WTC11 (cell line): ENCODE data around the gene ACVR1B. TPM values are rescaled to one million over a fixed set of nuclear protein-coding genes. Genes with fewer than 3 reads are reported as not detected.
A peak's percentile ranks its signal among the peaks of the same experiment; 100 is the strongest.

Experiments used
- ATAC-seq: fragments of 200-7000 bp; cut with Tn5 transposase; 2 replicates; pipeline ENCODE4 v1.10.0; 2021; ENCODE audit warnings: mild to moderate bottlenecking, moderate library complexity
- CTCF ChIA-PET: fragments of 300-600 bp; sonication (Branson Sonifier 250); formaldehyde crosslinking; loops from one replicate; lab custom pipeline; 2021; ENCODE audit warnings: antibody characterized with exemption; lab: Charles Lee
- POLR2A ChIA-PET: fragments of 350-600 bp; sonication (Branson Sonifier 250); formaldehyde crosslinking; loops from one replicate; lab custom pipeline; 2021; ENCODE audit warnings: antibody characterized with exemption; lab: Charles Lee
- DNase-seq: peaks from one replicate; pipeline ENCODE4 v3.0.0; 2021; ENCODE audit warnings: low spot score
- H3K27ac Mint-ChIP-seq: 2 replicates; pipeline ENCODE4 v1.8.0; 2021; ENCODE audit warnings: mixed read lengths
- H3K27me3 Mint-ChIP-seq: 2 replicates; pipeline ENCODE4 v1.8.0; 2021; ENCODE audit warnings: low read depth, mild to moderate bottlenecking, moderate library complexity, mixed read lengths
- H3K36me3 Mint-ChIP-seq: 2 replicates; pipeline ENCODE4 v1.8.0; 2021; ENCODE audit warnings: mixed read lengths
- H3K4me1 Mint-ChIP-seq: 2 replicates; pipeline ENCODE4 v1.8.0; 2022; ENCODE audit warnings: mixed read lengths
- H3K4me3 Mint-ChIP-seq: 2 replicates; pipeline ENCODE4 v1.8.0; 2021; ENCODE audit warnings: mild to moderate bottlenecking, moderate library complexity, mixed read lengths
- H3K9me3 Mint-ChIP-seq: 2 replicates; pipeline ENCODE4 v1.8.0; 2021; ENCODE audit warnings: mixed read lengths
- AFF4 ChIP-seq: sonication (generic); formaldehyde crosslinking; IDR thresholded peaks from 2 replicates; pipeline ENCODE4 v1.8.1; 2023; ENCODE audit warnings: mild to moderate bottlenecking, missing genetic modification reagents, borderline replicate concordance
- ATF2 ChIP-seq: sonication (generic); formaldehyde crosslinking; IDR thresholded peaks from 2 replicates; pipeline ENCODE4 v1.8.1; 2022; ENCODE audit warnings: low read depth, missing genetic modification reagents, borderline replicate concordance
- ATF6 ChIP-seq: sonication (generic); formaldehyde crosslinking; IDR thresholded peaks from 2 replicates; pipeline ENCODE4 v1.8.1; 2023; ENCODE audit warnings: mild to moderate bottlenecking, missing genetic modification reagents
- CTCF ChIP-seq: fragments of 200-600 bp; IDR thresholded peaks from 2 replicates; pipeline ENCODE4 v1.8.0; 2022; ENCODE audit warnings: antibody characterized with exemption
- ESRRA ChIP-seq: sonication (generic); formaldehyde crosslinking; IDR thresholded peaks from 2 replicates; pipeline ENCODE4 v1.8.1; 2022; ENCODE audit warnings: mild to moderate bottlenecking, missing genetic modification reagents, borderline replicate concordance
- GRHL2 ChIP-seq: fragments of 250-450 bp; sonication (Bioruptor Pico); IDR thresholded peaks from 2 replicates; pipeline ENCODE4 v1.8.0; 2022; ENCODE audit warnings: mild to moderate bottlenecking, moderate library complexity; ENCODE audit not compliant: insufficient replicate concordance, severe bottlenecking
- GTF2I ChIP-seq: fragments of 250-450 bp; sonication (Bioruptor Pico); conservative IDR thresholded peaks from 2 replicates; pipeline ENCODE4 v1.4.0; 2021; ENCODE audit warnings: mild to moderate bottlenecking
- HMGA2 ChIP-seq: fragments of 250-450 bp; sonication (Bioruptor Pico); IDR thresholded peaks from 2 replicates; pipeline ENCODE4 v1.4.0; 2021; ENCODE audit warnings: mild to moderate bottlenecking, moderate library complexity
- IRF2 ChIP-seq: sonication (generic); formaldehyde crosslinking; IDR thresholded peaks from 2 replicates; pipeline ENCODE4 v1.8.0; 2022; ENCODE audit warnings: low read depth, missing genetic modification reagents, borderline replicate concordance
- NR1H2 ChIP-seq: sonication (generic); formaldehyde crosslinking; IDR thresholded peaks from 2 replicates; pipeline ENCODE4 v1.9.0; 2021; ENCODE audit warnings: mild to moderate bottlenecking, moderate library complexity, missing genetic modification reagents
- NR2C2 ChIP-seq: sonication (generic); formaldehyde crosslinking; IDR thresholded peaks from 2 replicates; pipeline ENCODE4 v1.8.0; 2022; ENCODE audit warnings: mild to moderate bottlenecking, missing genetic modification reagents
- STAT6 ChIP-seq: sonication (generic); formaldehyde crosslinking; conservative IDR thresholded peaks from 2 replicates; pipeline ENCODE4 v1.8.1; 2023; ENCODE audit warnings: mild to moderate bottlenecking, low read depth, missing genetic modification reagents, moderate library complexity
- ZBTB21 ChIP-seq: sonication (generic); formaldehyde crosslinking; IDR thresholded peaks from 2 replicates; pipeline ENCODE4 v1.8.1; 2023; ENCODE audit warnings: mild to moderate bottlenecking, missing genetic modification reagents, borderline replicate concordance
- ZNF396 ChIP-seq: fragments of 250-450 bp; sonication (Bioruptor Pico); IDR thresholded peaks from 2 replicates; pipeline ENCODE4 v1.8.0; 2021; ENCODE audit warnings: mild to moderate bottlenecking, moderate library complexity, borderline replicate concordance
- ZNF423 ChIP-seq: fragments of 250-450 bp; sonication (Bioruptor Pico); IDR thresholded peaks from 2 replicates; pipeline ENCODE4 v2.1.2; 2022; ENCODE audit warnings: mild to moderate bottlenecking, moderate library complexity
- total RNA-seq: library from RNA; stranded (reverse); gene quantifications from 3 replicates; pipeline ENCODE4 v1.2.3, GENCODE V29; 2021

Gene ACVR1B
- total RNA-seq, 1 experiment from 2014 or later, result 24.1 TPM

GRCh38 chr12:51962737-51963136 is 11.2 kb downstream of the ACVR1B start:
- no peaks in the 10 kb centered on the region for H3K27me3 Mint-ChIP-seq
- CTCF ChIA-PET, result interaction anchor here (0.5 to 1.9 kb wide), 5 partner anchors 8 to 63 kb away, joined by 3 to 13 read pairs (median 4); no protein-coding TSS in a partner anchor
- DNase-seq (no peak), ATAC-seq (no peak)
- no peak overlapping the region for H3K4me3 Mint-ChIP-seq
- POLR2A ChIA-PET, result no interaction called here
- peak overlapping the region; percentile 37 for H3K27ac Mint-ChIP-seq
- TF ChIP-seq CTCF, result no peak
- no peak for TF ChIP-seq ATF2
- no peak for TF ChIP-seq ZNF423
- peaks cover 15% of the 10 kb centered on the region for H3K4me1 Mint-ChIP-seq
- peaks cover 9% of the 10 kb centered on the region for H3K9me3 Mint-ChIP-seq
- H3K36me3 Mint-ChIP-seq, result peaks cover 9% of the 10 kb centered on the region

GRCh38 chr12:51963477-51963876 is 12.0 kb downstream of the ACVR1B start:
- H3K27me3 Mint-ChIP-seq, result no peaks in the 10 kb centered on the region
- POLR2A ChIA-PET, result no interaction called here
- CTCF ChIA-PET, result no interaction called here
- no peak for TF ChIP-seq ZBTB21 (CRISPR knock-in tag)
- no peak for TF ChIP-seq IRF2 (CRISPR knock-in tag)
- TF ChIP-seq NR1H2 (CRISPR knock-in tag), result no peak
- TF ChIP-seq ZNF396, result no peak
- no peak for TF ChIP-seq NR2C2 (CRISPR knock-in tag)
- TF ChIP-seq GTF2I (CRISPR knock-in tag), result no peak
- no peak for TF ChIP-seq CTCF
- no peak for TF ChIP-seq STAT6 (CRISPR knock-in tag)
- TF ChIP-seq GRHL2 (CRISPR knock-in tag), result no peak
- TF ChIP-seq ESRRA, result no peak
- TF ChIP-seq HMGA2 (CRISPR knock-in tag), result no peak
- no peak for TF ChIP-seq ATF6 (CRISPR knock-in tag)
- no peak for TF ChIP-seq AFF4
- H3K4me3 Mint-ChIP-seq, result no peak overlapping the region
- no peak overlapping the region for H3K27ac Mint-ChIP-seq
- DNase-seq (no peak), ATAC-seq (no peak)
- peaks cover 9% of the 10 kb centered on the region for H3K9me3 Mint-ChIP-seq
- peaks cover 9% of the 10 kb centered on the region for H3K36me3 Mint-ChIP-seq
- H3K4me1 Mint-ChIP-seq, result peaks cover 15% of the 10 kb centered on the region
